Measurements from ENCODE around the gene CSNK1E. TPM values are rescaled to one million over a fixed set of nuclear protein-coding genes. Genes with fewer than 3 reads are reported as not detected.
"Not testable (repeated sequence)": the region's sequence is repeated elsewhere in the genome, so short reads cannot be mapped to it uniquely, and the experiment has no call there.

CSNK1E gene
- total and polyA plus RNA-seq, 2 of the 8 experiments (the other 6 are each of a cell fraction or from before 2014, with no cell fraction given): 247 to 263 TPM

DNA sequence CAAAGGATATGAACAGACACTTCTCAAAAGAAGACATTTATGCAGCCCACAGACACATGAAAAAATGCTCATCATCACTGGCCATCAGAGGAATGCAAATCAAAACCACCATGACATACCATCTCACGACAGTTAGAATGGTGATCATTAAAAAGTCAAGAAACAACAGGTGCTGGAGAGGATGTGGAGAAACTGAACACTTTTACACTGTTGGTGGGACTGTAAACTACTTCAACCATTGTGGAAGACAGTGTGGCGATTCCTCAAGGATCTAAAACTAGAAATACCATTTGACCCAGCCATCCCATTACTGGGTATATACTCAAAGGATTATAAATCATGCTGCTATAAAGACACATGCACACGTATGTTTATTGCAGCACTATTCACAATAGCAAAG lies 48.6 kb upstream of the CSNK1E start:
- H2BK15ac ChIP-seq (ENCODE audit: low read length); H3K18ac ChIP-seq (ENCODE audit: extremely low read depth, low read length); H3K23me2 ChIP-seq (ENCODE audit: low read depth, low read length); H4K8ac ChIP-seq (ENCODE audit: extremely low read depth, insufficient read depth, low read length); H3K56ac ChIP-seq (replicated peaks; ENCODE audit: insufficient read length, low read depth, low read length); H3K27ac ChIP-seq (ENCODE audit: low read depth, low read length); H3K79me2 ChIP-seq (ENCODE audit: control insufficient read depth in 1 of 2, insufficient read depth in 2 of 2, low read length in 2 of 2); H4K5ac ChIP-seq (ENCODE audit: insufficient read length, low read depth, low read length); H4K20me1 ChIP-seq (replicated peaks in 1 of 2; ENCODE audit: control insufficient read depth in 1 of 2, insufficient read depth in 2 of 2, low read length in 2 of 2); H3K4me2 ChIP-seq (ENCODE audit: insufficient read depth in 1 of 2, low read depth in 2 of 2, low read length in 2 of 2); H2BK20ac ChIP-seq (ENCODE audit: low read length); H2AFZ ChIP-seq (ENCODE audit: low read length); H2BK12ac ChIP-seq (ENCODE audit: low read depth, low read length); H3K23ac ChIP-seq (ENCODE audit: insufficient read length); CTCF ChIA-PET (ENCODE audit: partially characterized antibody); DNase-seq (ENCODE audit: low read depth in 1 of 2, low spot score in 2 of 2); H3K14ac ChIP-seq (ENCODE audit: insufficient read length); H3K9ac ChIP-seq (replicated peaks in 1 of 4; ENCODE audit: extremely low read depth in 1 of 4, low read depth in 3 of 4, low read length in 3 of 4); H3K36me3 ChIP-seq (ENCODE audit: control insufficient read depth in 2 of 4, insufficient read depth in 4 of 4, low read length in 3 of 4); H3K27me3 ChIP-seq (replicated peaks in 1 of 4; ENCODE audit: control insufficient read depth in 3 of 4, extremely low read depth in 1 of 4, insufficient read depth in 3 of 4, low read length in 3 of 4); H3K9me3 ChIP-seq (ENCODE audit: insufficient read depth in 2 of 2, low read depth in 1 of 2, low read length in 1 of 2); POLR2A ChIA-PET (ENCODE audit: partially characterized antibody); H2BK120ac ChIP-seq (replicated peaks; ENCODE audit: low read depth, low read length); H4K91ac ChIP-seq (replicated peaks; ENCODE audit: insufficient read length, low read length); FAIRE-seq; H3K4me1 ChIP-seq (replicated peaks in 1 of 4; ENCODE audit: control insufficient read depth in 3 of 4, insufficient read depth in 4 of 4, low read length in 3 of 4); H3K79me1 ChIP-seq (ENCODE audit: low read depth, low read length); H2AK5ac ChIP-seq (ENCODE audit: low read depth, low read length); H3K4me3 ChIP-seq (ENCODE audit: extremely low read depth in 1 of 4, insufficient read depth in 2 of 4, low read depth in 3 of 4, low read length in 4 of 4); H3K4ac ChIP-seq (replicated peaks; ENCODE audit: insufficient read length, low read depth, low read length); H2BK5ac ChIP-seq (ENCODE audit: low read depth, low read length): not testable (repeated sequence)
- WGBS, 2 experiments (ENCODE audit: extremely low coverage in 1 of 2, insufficient coverage in 1 of 2, insufficient read length in 1 of 2, insufficient replicate concordance in 2 of 2, low coverage in 1 of 2, low lambda C conversion rate in 2 of 2, missing lambda C conversion rate in 1 of 2): 100% methylated on average over 2 of the region's 3 CpGs; no CpG with 5 or more reads in 1 of the 2 experiments

DNA sequence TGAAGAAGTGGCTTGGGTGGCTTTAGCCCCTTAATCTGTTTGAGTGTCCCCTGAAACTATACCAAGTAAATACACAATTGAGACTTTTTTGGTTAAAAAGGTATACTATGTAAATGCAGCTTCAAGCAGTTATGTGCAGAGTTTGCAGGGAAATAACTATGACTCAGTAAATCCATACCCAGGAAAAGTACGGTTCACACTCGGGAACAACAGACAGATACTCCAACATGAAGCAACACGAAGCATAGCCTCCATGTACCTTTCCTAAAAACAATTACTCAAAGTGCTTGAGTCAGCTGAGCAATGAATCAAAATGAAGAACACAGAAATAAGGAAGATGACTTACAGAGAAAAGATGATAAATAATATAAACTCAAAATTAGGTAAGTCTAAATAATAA lies 47.9 kb upstream of the CSNK1E start:
- H2BK5ac ChIP-seq (ENCODE audit: low read depth, low read length); H3K4ac ChIP-seq (replicated peaks; ENCODE audit: insufficient read length, low read depth, low read length); H3K9ac ChIP-seq (replicated peaks in 1 of 4; ENCODE audit: extremely low read depth in 1 of 4, low read depth in 3 of 4, low read length in 3 of 4); H2AK5ac ChIP-seq (ENCODE audit: low read depth, low read length); H3K79me1 ChIP-seq (ENCODE audit: low read depth, low read length); H3K36me3 ChIP-seq (ENCODE audit: control insufficient read depth in 2 of 4, insufficient read depth in 4 of 4, low read length in 3 of 4); H3K79me2 ChIP-seq (ENCODE audit: control insufficient read depth in 1 of 2, insufficient read depth in 2 of 2, low read length in 2 of 2); H4K91ac ChIP-seq (replicated peaks; ENCODE audit: insufficient read length, low read length); H4K5ac ChIP-seq (ENCODE audit: insufficient read length, low read depth, low read length); H2BK20ac ChIP-seq (ENCODE audit: low read length); H3K4me2 ChIP-seq (ENCODE audit: insufficient read depth in 1 of 2, low read depth in 2 of 2, low read length in 2 of 2); H2BK15ac ChIP-seq (ENCODE audit: low read length); H2BK120ac ChIP-seq (replicated peaks; ENCODE audit: low read depth, low read length); FAIRE-seq; H2AFZ ChIP-seq (ENCODE audit: low read length); POLR2A ChIA-PET (ENCODE audit: partially characterized antibody); H3K56ac ChIP-seq (replicated peaks; ENCODE audit: insufficient read length, low read depth, low read length); H3K27ac ChIP-seq (ENCODE audit: low read depth, low read length); H3K18ac ChIP-seq (ENCODE audit: extremely low read depth, low read length); H3K4me3 ChIP-seq (ENCODE audit: extremely low read depth in 1 of 4, insufficient read depth in 2 of 4, low read depth in 3 of 4, low read length in 4 of 4); H3K4me1 ChIP-seq (replicated peaks in 1 of 4; ENCODE audit: control insufficient read depth in 3 of 4, insufficient read depth in 4 of 4, low read length in 3 of 4); H4K8ac ChIP-seq (ENCODE audit: extremely low read depth, insufficient read depth, low read length); H3K23ac ChIP-seq (ENCODE audit: insufficient read length); H4K20me1 ChIP-seq (replicated peaks in 1 of 2; ENCODE audit: control insufficient read depth in 1 of 2, insufficient read depth in 2 of 2, low read length in 2 of 2); H3K27me3 ChIP-seq (replicated peaks in 1 of 4; ENCODE audit: control insufficient read depth in 3 of 4, extremely low read depth in 1 of 4, insufficient read depth in 3 of 4, low read length in 3 of 4); H3K14ac ChIP-seq (ENCODE audit: insufficient read length); DNase-seq (ENCODE audit: low read depth in 1 of 2, low spot score in 2 of 2); CTCF ChIA-PET (ENCODE audit: partially characterized antibody); H2BK12ac ChIP-seq (ENCODE audit: low read depth, low read length); H3K23me2 ChIP-seq (ENCODE audit: low read depth, low read length); H3K9me3 ChIP-seq (ENCODE audit: insufficient read depth in 2 of 2, low read depth in 1 of 2, low read length in 1 of 2): not testable (repeated sequence)
- 97% methylated on average over 3 of the region's 3 CpGs; no CpG with 5 or more reads in 1 of the 2 experiments for WGBS, 2 experiments (ENCODE audit: extremely low coverage in 1 of 2, insufficient coverage in 1 of 2, insufficient read length in 1 of 2, insufficient replicate concordance in 2 of 2, low coverage in 1 of 2, low lambda C conversion rate in 2 of 2, missing lambda C conversion rate in 1 of 2)

All from H1 (cell line).